GM19240 (cell line): ENCODE measurements around the gene LBP.
"Not testable (repeated sequence)": the region's sequence is repeated elsewhere in the genome, so short reads cannot be mapped to it uniquely, and the experiment has no call there.

Experiments used
- DNase-seq: peaks from one replicate; pipeline ENCODE4 v3.0.0; 2011; ENCODE audit warnings: low spot score; ENCODE audit not compliant: insufficient read length

The LBP gene

GRCh38 chr20:38349856-38350255 is 3.6 kb downstream of the LBP start:
- DNase-seq, result no peak

GRCh38 chr20:38350879-38351775 is 4.8 kb downstream of the LBP start:
- no peak for DNase-seq

GRCh38 chr20:38353316-38353715 is 7.0 kb downstream of the LBP start:
- DNase-seq, result no peak

GRCh38 chr20:38354227-38354626 is 7.9 kb downstream of the LBP start:
- DNase-seq, result no peak

GRCh38 chr20:38355161-38356012 is 9.1 kb downstream of the LBP start:
- no peak for DNase-seq

GRCh38 chr20:38357653-38358207 is 11.4 kb downstream of the LBP start:
- no peak for DNase-seq

- no peak for DNase-seq
Observed at GRCh38 chr20:38358556-38358955, 12.3 kb downstream of the LBP start.

GRCh38 chr20:38363004-38363747 is 16.9 kb downstream of the LBP start:
- no peak for DNase-seq

- DNase-seq, result peak; percentile 22
Observed at GRCh38 chr20:38369389-38369788, 23.1 kb downstream of the LBP start.

- no peak for DNase-seq
Observed at GRCh38 chr20:38372806-38373205, 26.5 kb downstream of the LBP start.

GRCh38 chr20:38373231-38373867 is 27.1 kb downstream of the LBP start:
- no peak for DNase-seq

- DNase-seq, result no peak
Observed at GRCh38 chr20:38373898-38374297, 27.6 kb downstream of the LBP start.

- no peak for DNase-seq
Observed at GRCh38 chr20:38377039-38377685, 30.9 kb downstream of the LBP start.

GRCh38 chr20:38377838-38378237 is 31.6 kb downstream of the LBP start:
- DNase-seq, result not testable (repeated sequence)

- no peak for DNase-seq
Observed at GRCh38 chr20:38383147-38383546, 36.9 kb downstream of the LBP start.

GRCh38 chr20:38386004-38386403 is 39.7 kb downstream of the LBP start:
- DNase-seq, result no peak

GRCh38 chr20:38386851-38387250 is 40.6 kb downstream of the LBP start:
- no peak for DNase-seq

GRCh38 chr20:38387953-38388352 is 41.7 kb downstream of the LBP start:
- no peak for DNase-seq

GRCh38 chr20:38392356-38392755 is 46.1 kb downstream of the LBP start:
- no peak for DNase-seq

GRCh38 chr20:38393259-38393658 is 47.0 kb downstream of the LBP start:
- DNase-seq, result no peak
